Hepatocyte (in vitro differentiated cells): ENCODE results near the gene NDC80.

Experiments
- EZH2 ChIP-seq: fragments of 200-600 bp; sonication (generic); IDR thresholded peaks from 2 replicates; pipeline ENCODE4 v1.6.1; 2016; ENCODE audit warnings: antibody characterized with exemption, mild to moderate bottlenecking, borderline replicate concordance
- EZH2phosphoT487 ChIP-seq: fragments of 200-600 bp; sonication (generic); IDR thresholded peaks from one replicate; pipeline ENCODE4 v1.6.1; 2018; ENCODE audit warnings: antibody characterized with exemption, mild to moderate bottlenecking, low read depth, moderate library complexity; ENCODE audit not compliant: unreplicated experiment, severe bottlenecking
- TF ChIP-seq, protein P1 (sequence below): fragments of 200-600 bp; sonication (generic); IDR thresholded peaks from 2 replicates; pipeline ENCODE4 v1.5.1; 2016; ENCODE audit warnings: antibody characterized with exemption, mild to moderate bottlenecking; ENCODE audit not compliant: poor library complexity

DNA sequence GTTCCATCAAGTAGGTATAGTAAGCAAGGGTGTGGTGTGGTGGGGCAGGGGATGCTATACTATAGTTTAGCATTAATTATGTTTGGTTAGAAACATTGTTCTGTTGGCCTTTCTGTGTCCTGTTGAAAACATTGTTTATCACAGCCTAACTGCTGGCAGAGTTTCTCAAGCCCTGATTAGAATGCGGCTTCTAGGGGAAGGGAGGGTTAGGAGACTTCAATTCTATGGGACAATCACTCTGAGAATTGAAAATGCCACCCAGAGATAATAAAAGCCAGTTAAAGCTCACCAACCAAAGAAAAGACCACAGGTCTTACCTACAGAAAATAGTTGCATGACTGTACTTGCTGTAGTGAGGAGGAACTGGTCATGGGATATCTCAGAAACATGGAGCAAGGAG lies 64.2 kb downstream of the NDC80 start:
- no peak for TF ChIP-seq EZH2phosphoT487
- TF ChIP-seq, protein P1, sequence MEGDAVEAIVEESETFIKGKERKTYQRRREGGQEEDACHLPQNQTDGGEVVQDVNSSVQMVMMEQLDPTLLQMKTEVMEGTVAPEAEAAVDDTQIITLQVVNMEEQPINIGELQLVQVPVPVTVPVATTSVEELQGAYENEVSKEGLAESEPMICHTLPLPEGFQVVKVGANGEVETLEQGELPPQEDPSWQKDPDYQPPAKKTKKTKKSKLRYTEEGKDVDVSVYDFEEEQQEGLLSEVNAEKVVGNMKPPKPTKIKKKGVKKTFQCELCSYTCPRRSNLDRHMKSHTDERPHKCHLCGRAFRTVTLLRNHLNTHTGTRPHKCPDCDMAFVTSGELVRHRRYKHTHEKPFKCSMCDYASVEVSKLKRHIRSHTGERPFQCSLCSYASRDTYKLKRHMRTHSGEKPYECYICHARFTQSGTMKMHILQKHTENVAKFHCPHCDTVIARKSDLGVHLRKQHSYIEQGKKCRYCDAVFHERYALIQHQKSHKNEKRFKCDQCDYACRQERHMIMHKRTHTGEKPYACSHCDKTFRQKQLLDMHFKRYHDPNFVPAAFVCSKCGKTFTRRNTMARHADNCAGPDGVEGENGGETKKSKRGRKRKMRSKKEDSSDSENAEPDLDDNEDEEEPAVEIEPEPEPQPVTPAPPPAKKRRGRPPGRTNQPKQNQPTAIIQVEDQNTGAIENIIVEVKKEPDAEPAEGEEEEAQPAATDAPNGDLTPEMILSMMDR = no peak
- no peak for TF ChIP-seq EZH2
